HL-60 (cell line): ENCODE results near the gene INTS12.

Experiments used
- DNase-seq, 2 experiments: peaks; one replicate each; pipeline ENCODE4 v3.0.0-alpha.2; 2010 to 2020; ENCODE audit warnings: low read depth in 1 of 2, low spot score in 1 of 2
- H3K27ac ChIP-seq: fragments of 250-450 bp; sonication (Bioruptor Pico); replicated peaks from 2 replicates; pipeline ENCODE4 v1.5.1; 2020; ENCODE audit warnings: mild to moderate bottlenecking, moderate library complexity
- H3K27me3 ChIP-seq: fragments of 250-450 bp; sonication (Bioruptor Pico); 2 replicates; pipeline ENCODE4 v1.5.1; 2021; ENCODE audit warnings: mild to moderate bottlenecking, moderate library complexity; ENCODE audit not compliant: insufficient read depth, poor library complexity, severe bottlenecking
- H3K4me3 ChIP-seq: replicated peaks from 2 replicates; pipeline ENCODE4 v1.5.1; 2011; ENCODE audit warnings: mild to moderate bottlenecking, control low read depth, low read length; ENCODE audit not compliant: insufficient read depth
- CTCF ChIP-seq: IDR thresholded peaks from one replicate; pipeline ENCODE4 v1.5.1; 2011; ENCODE audit warnings: low read length, control low read depth, inconsistent platforms; ENCODE audit not compliant: insufficient read depth
- GABPA ChIP-seq: IDR thresholded peaks from 2 replicates; pipeline ENCODE4 v1.6.1; 2012; ENCODE audit warnings: low read depth
- POLR2AphosphoS5 ChIP-seq: IDR thresholded peaks from 2 replicates; pipeline ENCODE4 v1.6.1; 2012; ENCODE audit warnings: low read depth
- REST ChIP-seq: IDR thresholded peaks from 2 replicates; pipeline ENCODE4 v1.6.1; 2012; ENCODE audit warnings: low read depth; ENCODE audit not compliant: insufficient replicate concordance
- SPI1 ChIP-seq: IDR thresholded peaks from 2 replicates; pipeline ENCODE4 v1.6.1; 2012; ENCODE audit warnings: low read depth, mild to moderate bottlenecking, borderline replicate concordance

INTS12 gene

GRCh38 chr4:105645440-105645839, 63.0 kb downstream of the INTS12 start:
- no peak for TF ChIP-seq POLR2AphosphoS5
- DNase-seq: peak in 1 of 2 experiments; percentile 23
- no peak overlapping the region for H3K27ac ChIP-seq
- H3K27me3 ChIP-seq: no peaks in the 10 kb centered on the region
- no peak overlapping the region for H3K4me3 ChIP-seq

- no peak for DNase-seq
- no peak for TF ChIP-seq SPI1
- TF ChIP-seq GABPA: no peak
- no peak for TF ChIP-seq REST
- TF ChIP-seq CTCF: no peak
- TF ChIP-seq POLR2AphosphoS5: no peak
- Histone ChIP-seq H3K27ac (no peak overlapping the region), H3K4me3 (no peak overlapping the region), H3K27me3 (no peaks in the 10 kb centered on the region)
These were observed 64.2 kb downstream of the INTS12 start for GRCh38 chr4:105644257-105644656.

GRCh38 chr4:105641845-105642244, 66.6 kb downstream of the INTS12 start:
- DNase-seq: no peak
- no peak overlapping the region for H3K4me3 ChIP-seq
- no peak overlapping the region for H3K27ac ChIP-seq
- no peaks in the 10 kb centered on the region for H3K27me3 ChIP-seq
- TF ChIP-seq POLR2AphosphoS5: no peak
- TF ChIP-seq GABPA: no peak
- no peak for TF ChIP-seq REST
- TF ChIP-seq SPI1: no peak
- no peak for TF ChIP-seq CTCF

GRCh38 chr4:105637408-105638176, 70.9 kb downstream of the INTS12 start:
- Histone ChIP-seq H3K4me3 (no peak overlapping the region), H3K27me3 (no peaks in the 10 kb centered on the region), H3K27ac (peak overlapping the region; percentile 22)
- peak; percentile 4 to 91 for DNase-seq
- no peak for TF ChIP-seq GABPA
- TF ChIP-seq SPI1: peak; percentile 49; the same call in 1 of the 2 replicates

- Histone ChIP-seq H3K27me3 (no peaks in the 10 kb centered on the region), H3K4me3 (no peak overlapping the region), H3K27ac (no peak overlapping the region)
- DNase-seq: no peak
- TF ChIP-seq POLR2AphosphoS5 (no peak), CTCF (no peak), GABPA (no peak), REST (no peak), SPI1 (no peak)
These were observed 73.9 kb downstream of the INTS12 start for GRCh38 chr4:105634402-105635080.
